Adrenal gland (tissue), 5 donors: ENCODE data around the gene MAPKBP1.

Experiments
- POLR2A ChIP-seq, 2 donors: fragments of 450-650 bp; IDR thresholded peaks; one replicate each; pipeline ENCODE4 v1.6.1; 2017; ENCODE audit warnings: antibody characterized with exemption in 2 of 2, mild to moderate bottlenecking in 2 of 2, moderate library complexity in 1 of 2
- TF ChIP-seq, protein P1 (sequence below), 6 experiments: fragments of 450-650 bp in 4 of 6; fragments of 200-600 bp in 2 of 6; sonication (generic) in 1 of 6; IDR thresholded peaks; 1 replicate in 5 of 6; 2 replicates in 1 of 6; pipeline versions ENCODE4 v1.5.1 to v1.8.0; 2016 to 2021; ENCODE audit warnings: antibody characterized with exemption in 6 of 6, mild to moderate bottlenecking in 2 of 6, moderate library complexity in 1 of 6
- donor health status: DM: no; HTN: no; CAD: no.

DNA sequence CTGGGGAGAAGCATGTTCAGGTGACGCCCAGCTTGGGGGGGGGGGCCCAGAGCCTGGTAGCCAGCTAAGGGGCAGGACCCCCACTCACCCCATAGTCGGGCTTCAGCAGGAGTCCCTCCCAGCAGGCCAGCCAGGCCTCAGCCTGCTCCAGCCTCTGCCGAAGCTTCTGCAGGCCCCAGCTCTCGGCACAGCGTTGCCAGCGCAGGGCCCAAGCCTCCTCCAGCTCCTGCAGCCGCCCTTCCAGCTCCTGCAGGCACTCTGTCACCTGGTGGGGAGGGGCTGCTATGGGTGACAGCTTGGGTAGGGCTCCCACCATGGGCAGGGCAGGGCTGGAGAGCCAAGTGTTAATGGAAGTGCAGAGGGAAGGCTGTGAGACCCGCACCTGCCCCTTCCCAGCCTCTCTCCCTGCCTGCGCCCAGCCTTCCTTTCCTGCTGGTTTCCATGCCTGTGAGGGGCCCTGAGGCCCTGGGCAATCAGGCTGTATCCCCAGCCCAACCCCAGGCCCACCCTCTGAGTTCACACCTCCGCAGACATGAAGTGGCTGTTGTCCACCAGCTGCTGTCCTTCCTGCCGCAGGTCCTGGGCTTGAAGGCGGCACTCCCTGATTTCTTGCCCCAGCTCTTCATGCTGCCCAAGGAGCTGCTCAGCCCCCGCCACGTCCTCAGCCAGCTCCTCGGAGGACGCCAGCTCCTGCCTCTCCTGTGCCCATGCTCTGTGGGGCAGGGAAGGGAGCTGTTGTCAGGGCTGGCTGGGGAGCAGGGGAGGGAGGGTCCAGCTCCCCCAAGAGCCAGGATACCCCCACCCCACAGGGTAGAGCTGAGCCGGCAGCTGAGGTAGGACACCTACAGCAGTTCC is 78.7 kb downstream of the MAPKBP1 start:
- TF ChIP-seq, protein P1, sequence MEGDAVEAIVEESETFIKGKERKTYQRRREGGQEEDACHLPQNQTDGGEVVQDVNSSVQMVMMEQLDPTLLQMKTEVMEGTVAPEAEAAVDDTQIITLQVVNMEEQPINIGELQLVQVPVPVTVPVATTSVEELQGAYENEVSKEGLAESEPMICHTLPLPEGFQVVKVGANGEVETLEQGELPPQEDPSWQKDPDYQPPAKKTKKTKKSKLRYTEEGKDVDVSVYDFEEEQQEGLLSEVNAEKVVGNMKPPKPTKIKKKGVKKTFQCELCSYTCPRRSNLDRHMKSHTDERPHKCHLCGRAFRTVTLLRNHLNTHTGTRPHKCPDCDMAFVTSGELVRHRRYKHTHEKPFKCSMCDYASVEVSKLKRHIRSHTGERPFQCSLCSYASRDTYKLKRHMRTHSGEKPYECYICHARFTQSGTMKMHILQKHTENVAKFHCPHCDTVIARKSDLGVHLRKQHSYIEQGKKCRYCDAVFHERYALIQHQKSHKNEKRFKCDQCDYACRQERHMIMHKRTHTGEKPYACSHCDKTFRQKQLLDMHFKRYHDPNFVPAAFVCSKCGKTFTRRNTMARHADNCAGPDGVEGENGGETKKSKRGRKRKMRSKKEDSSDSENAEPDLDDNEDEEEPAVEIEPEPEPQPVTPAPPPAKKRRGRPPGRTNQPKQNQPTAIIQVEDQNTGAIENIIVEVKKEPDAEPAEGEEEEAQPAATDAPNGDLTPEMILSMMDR (IDR thresholded peaks at IDR 0.05) = no peak
- no peak for TF ChIP-seq POLR2A (IDR thresholded peaks at IDR 0.05)
